Activated naive CD4-positive, alpha-beta T cell treated with anti-CD3 and anti-CD28 coated beads for 36 hours (primary cell): Measurements from ENCODE around the gene LRRC31. TPM values are rescaled to one million over a fixed set of nuclear protein-coding genes. Genes with fewer than 3 reads are reported as not detected.

Experiments used
- CTCF ChIA-PET: fragments of 350-600 bp; sonication (Branson Sonifier 250); formaldehyde crosslinking; loops from one replicate; lab custom pipeline; 2021; ENCODE audit warnings: antibody characterized with exemption; lab: Charles Lee
- DNase-seq: peaks from one replicate; pipeline ENCODE4 v3.0.0-alpha.2; 2020
- H3K27ac Mint-ChIP-seq: one replicate; pipeline ENCODE4 v1.8.0; 2021; ENCODE audit warnings: mild to moderate bottlenecking, mixed read lengths
- H3K27me3 Mint-ChIP-seq: one replicate; pipeline ENCODE4 v1.8.0; 2021; ENCODE audit warnings: low read depth, mixed read lengths
- H3K36me3 Mint-ChIP-seq: one replicate; pipeline ENCODE4 v1.8.0; 2021; ENCODE audit warnings: low read depth, mixed read lengths
- H3K4me1 Mint-ChIP-seq: one replicate; pipeline ENCODE4 v1.8.0; 2021; ENCODE audit warnings: low read depth, mixed read lengths
- H3K4me3 Mint-ChIP-seq: one replicate; pipeline ENCODE4 v1.8.0; 2021; ENCODE audit warnings: mild to moderate bottlenecking, moderate library complexity, mixed read lengths
- H3K9me3 Mint-ChIP-seq: one replicate; pipeline ENCODE4 v1.8.0; 2021; ENCODE audit warnings: mixed read lengths
- intact Hi-C: fragments of 100-400 bp; cut with micrococcal nuclease; formaldehyde crosslinking; loops from one replicate; pipeline ENCODE4 v1.15.1; 2023
- total RNA-seq, 2 experiments: library from RNA; stranded (reverse); gene quantifications; one replicate each; pipeline ENCODE4 v1.2.3, GENCODE V29; 2021

Gene LRRC31
- not detected for total RNA-seq

DNA sequence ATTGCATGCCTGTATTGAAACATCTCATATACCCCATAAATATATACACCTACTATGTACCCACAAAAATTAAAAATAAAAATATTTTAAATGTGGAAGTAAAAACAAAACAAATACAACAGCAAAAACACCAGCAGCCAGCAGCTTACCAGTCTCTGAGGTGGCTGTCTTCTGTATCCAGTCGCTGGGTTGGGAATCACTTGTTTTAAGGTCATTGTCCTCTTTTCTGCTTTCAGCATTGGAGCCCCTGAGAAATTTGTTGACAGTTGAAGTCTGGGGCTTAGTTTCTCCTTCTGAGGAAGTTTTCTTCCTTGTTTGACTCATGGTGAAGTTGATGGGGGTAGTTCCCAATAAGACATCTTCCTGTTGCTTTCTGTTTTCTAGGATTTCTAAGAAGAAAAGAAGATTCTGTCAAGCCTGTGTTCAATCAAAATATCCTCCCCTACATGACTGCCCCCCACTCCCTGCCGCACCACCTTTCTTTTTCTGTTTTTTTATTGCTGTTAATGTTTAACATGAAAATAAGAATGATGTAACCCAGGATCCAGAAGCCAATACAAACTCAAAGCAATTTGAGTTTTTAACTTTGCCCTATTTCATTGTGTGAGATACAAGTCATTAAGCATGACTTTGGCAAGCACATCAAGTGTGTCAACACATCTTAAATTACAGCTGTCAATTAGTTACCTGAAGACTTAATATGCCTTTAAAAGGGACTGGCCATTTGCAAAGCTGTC lies at the start of gene LRRC31:
LRRC31 (minus strand) TSS at position 452 of the 737 bp plus-strand sequence; CDS start at position 324, 128 bp downstream.
- H3K27ac Mint-ChIP-seq: no peak within 1 kb of the TSS
- DNase-seq: no peak
- intact Hi-C loops: loop anchor here (10.0 kb wide), 1 partner anchor 825 kb away; no protein-coding TSS in a partner anchor
- H3K4me3 Mint-ChIP-seq: no peak within 1 kb of the TSS
- no peaks in the 10 kb centered on the region for H3K9me3 Mint-ChIP-seq
- H3K4me1 Mint-ChIP-seq: peaks cover 43% of the 10 kb centered on the region
- H3K27me3 Mint-ChIP-seq: no peaks in the 10 kb centered on the region
- no peaks in the 10 kb centered on the region for H3K36me3 Mint-ChIP-seq
- CTCF ChIA-PET: interaction anchor here (0.7 to 1.2 kb wide), 4 partner anchors 30 to 942 kb away, joined by 3 read pairs; no protein-coding TSS in a partner anchor

DNA sequence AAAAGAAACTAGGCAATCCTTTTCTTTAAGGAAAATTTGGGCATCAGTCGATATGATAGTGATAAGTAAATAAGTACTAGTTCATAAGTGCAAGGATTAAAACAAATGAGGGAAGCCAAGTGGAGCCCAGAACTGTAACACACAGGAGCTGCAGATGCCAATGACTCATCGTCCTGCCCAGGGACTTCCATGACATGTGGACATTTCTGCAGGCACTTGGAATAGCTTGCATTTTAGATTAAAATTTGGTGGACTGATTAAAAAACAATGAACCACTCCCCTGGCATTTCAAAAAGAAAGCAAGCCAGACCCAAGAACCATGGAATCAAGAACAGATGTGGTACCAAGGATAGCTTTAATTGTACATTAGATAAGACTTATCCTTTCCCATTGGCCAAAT lies 44.6 kb upstream of the LRRC31 start:
- H3K36me3 Mint-ChIP-seq: no peaks in the 10 kb centered on the region
- H3K4me1 Mint-ChIP-seq: peaks cover 3% of the 10 kb centered on the region
- no peak overlapping the region for H3K27ac Mint-ChIP-seq
- DNase-seq: no peak
- no peaks in the 10 kb centered on the region for H3K27me3 Mint-ChIP-seq
- H3K9me3 Mint-ChIP-seq: no peaks in the 10 kb centered on the region
- H3K4me3 Mint-ChIP-seq: no peak overlapping the region
- intact Hi-C loops: no loop called here
- CTCF ChIA-PET: interaction anchor here (1.0 kb wide), 1 partner anchor 49 kb away, joined by 3 read pairs; no protein-coding TSS in a partner anchor

DNA sequence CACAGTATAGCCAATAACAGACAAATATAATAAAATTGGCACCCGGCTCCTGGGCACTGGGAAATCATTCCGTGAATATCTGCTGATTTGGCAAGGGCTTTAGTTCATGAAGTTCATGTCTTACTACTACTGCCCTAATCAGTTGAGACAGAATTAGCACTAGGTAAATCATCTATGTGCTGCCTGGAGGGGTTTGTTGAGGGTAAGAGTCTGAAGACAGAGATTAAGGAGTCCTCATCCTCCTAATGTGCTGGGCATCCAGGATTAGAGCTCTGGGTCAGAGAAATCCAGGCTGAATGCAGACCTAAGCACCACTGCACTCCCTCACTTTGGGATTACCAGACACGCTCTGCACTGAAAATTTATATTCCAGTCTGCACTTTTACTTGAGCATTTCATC lies 43.6 kb upstream of the LRRC31 start:
- Mint-ChIP-seq H3K27ac (no peak overlapping the region), H3K4me3 (no peak overlapping the region), H3K9me3 (no peaks in the 10 kb centered on the region), H3K36me3 (no peaks in the 10 kb centered on the region), H3K27me3 (no peaks in the 10 kb centered on the region), H3K4me1 (peaks cover 3% of the 10 kb centered on the region)
- CTCF ChIA-PET: no interaction called here
- no peak for DNase-seq
- intact Hi-C loops: no loop called here

DNA sequence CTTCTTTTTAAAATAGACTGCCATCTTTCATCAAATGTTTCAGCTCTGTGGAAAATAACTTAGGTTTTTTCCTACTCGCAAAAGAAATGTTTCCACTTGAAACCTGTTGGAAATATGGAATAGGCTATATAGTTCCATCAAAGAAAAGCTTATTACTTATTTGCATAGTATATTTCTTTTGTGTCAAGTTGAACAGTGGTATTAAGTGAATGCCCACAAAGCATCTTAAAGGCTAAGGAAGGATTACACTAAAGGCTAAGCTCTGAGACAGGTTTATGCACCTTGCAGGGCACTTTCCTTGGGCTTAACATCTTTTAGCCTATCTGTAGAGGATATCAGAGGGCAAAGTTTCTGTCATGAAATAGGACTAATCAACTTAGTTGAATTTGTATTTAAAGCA lies 41.5 kb upstream of the LRRC31 start, which contains the start of gene SAMD7:
SAMD7 (plus strand) TSS at position 301 of the 400 bp plus-strand sequence. CDS start 7,927 bp downstream, outside the sequence.
- no peaks in the 10 kb centered on the region for H3K36me3 Mint-ChIP-seq
- peaks cover 3% of the 10 kb centered on the region for H3K4me1 Mint-ChIP-seq
- no peak for DNase-seq
- H3K4me3 Mint-ChIP-seq: no peak within 1 kb of the TSS
- intact Hi-C loops: no loop called here
- H3K27me3 Mint-ChIP-seq: no peaks in the 10 kb centered on the region
- no peaks in the 10 kb centered on the region for H3K9me3 Mint-ChIP-seq
- CTCF ChIA-PET: interaction anchor here (0.6 to 1.3 kb wide), 5 partner anchors 13 to 840 kb away, joined by 3 read pairs; partner anchors contain the start of gene SEC62
- H3K27ac Mint-ChIP-seq: no peak within 1 kb of the TSS

DNA sequence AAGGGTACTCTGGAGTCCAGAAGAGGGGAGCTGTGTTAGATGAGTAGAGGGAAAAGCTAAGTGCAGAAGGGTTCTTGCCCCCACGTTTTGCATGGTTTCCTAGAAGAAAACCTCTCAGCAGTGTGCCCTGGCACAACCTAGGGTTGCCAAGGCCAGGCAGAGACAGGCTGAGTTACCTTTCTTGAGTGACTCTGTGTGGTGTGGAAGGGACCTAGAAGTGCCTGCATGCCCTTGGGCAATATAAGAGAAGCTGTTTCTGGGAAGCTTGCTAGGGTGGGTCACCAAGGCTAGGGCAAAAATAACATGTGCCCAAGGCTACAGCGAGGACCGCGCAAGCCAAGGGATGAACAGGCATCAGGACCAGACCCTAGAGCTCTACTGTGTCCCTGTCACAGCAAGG lies 38.2 kb upstream of the LRRC31 start:
- Mint-ChIP-seq H3K9me3 (no peaks in the 10 kb centered on the region), H3K4me1 (no peaks in the 10 kb centered on the region), H3K27me3 (no peaks in the 10 kb centered on the region), H3K27ac (no peak overlapping the region), H3K36me3 (no peaks in the 10 kb centered on the region), H3K4me3 (no peak overlapping the region)
- no peak for DNase-seq
- intact Hi-C loops: no loop called here
- CTCF ChIA-PET: no interaction called here

DNA sequence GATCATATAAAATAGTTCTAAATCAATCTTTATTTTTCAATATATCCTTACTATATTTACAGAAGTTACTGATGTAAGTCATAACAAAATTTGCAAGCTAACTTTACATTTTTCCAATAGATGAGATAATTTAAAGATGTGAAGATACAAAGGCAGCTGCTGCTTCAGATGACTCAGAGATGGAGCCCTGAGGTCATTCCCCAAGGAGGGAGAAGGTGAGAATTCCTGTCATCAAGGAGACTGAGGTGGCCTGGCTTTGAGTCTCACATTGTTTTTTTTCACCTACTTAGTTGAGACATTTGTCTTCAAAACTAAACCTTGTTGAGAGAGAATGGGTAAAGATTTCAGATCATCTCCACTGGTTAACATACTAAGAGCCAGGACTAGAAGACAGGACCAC lies 37.7 kb upstream of the LRRC31 start:
- no peak overlapping the region for H3K4me3 Mint-ChIP-seq
- intact Hi-C loops: no loop called here
- no peaks in the 10 kb centered on the region for H3K27me3 Mint-ChIP-seq
- H3K9me3 Mint-ChIP-seq: peaks cover 2% of the 10 kb centered on the region
- H3K27ac Mint-ChIP-seq: no peak overlapping the region
- H3K36me3 Mint-ChIP-seq: no peaks in the 10 kb centered on the region
- DNase-seq: no peak
- CTCF ChIA-PET: no interaction called here
- H3K4me1 Mint-ChIP-seq: no peaks in the 10 kb centered on the region

DNA sequence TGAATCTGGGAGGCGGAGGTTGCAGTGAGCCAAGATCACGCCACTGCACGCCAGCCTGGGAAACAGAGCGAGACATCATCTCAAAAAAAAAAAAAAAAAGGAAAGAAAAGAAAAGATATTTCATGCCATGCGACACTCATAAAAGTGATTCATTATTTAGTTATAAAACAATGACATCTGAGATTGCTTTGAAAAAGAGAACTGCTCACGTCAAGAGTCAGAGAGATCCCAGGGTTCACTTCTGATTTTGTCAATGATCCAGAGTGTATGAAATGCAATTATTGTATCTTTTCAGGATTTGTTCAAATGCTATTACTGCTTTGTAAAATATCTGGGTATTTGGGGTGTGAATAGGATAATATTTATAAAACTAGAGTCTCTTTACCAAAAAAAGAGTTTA lies 35.7 kb upstream of the LRRC31 start:
- peaks cover 1% of the 10 kb centered on the region for H3K36me3 Mint-ChIP-seq
- intact Hi-C loops: no loop called here
- H3K4me1 Mint-ChIP-seq: no peaks in the 10 kb centered on the region
- H3K27me3 Mint-ChIP-seq: no peaks in the 10 kb centered on the region
- CTCF ChIA-PET: no interaction called here
- no peak overlapping the region for H3K4me3 Mint-ChIP-seq
- H3K9me3 Mint-ChIP-seq: peaks cover 13% of the 10 kb centered on the region
- H3K27ac Mint-ChIP-seq: no peak overlapping the region
- DNase-seq: no peak

DNA sequence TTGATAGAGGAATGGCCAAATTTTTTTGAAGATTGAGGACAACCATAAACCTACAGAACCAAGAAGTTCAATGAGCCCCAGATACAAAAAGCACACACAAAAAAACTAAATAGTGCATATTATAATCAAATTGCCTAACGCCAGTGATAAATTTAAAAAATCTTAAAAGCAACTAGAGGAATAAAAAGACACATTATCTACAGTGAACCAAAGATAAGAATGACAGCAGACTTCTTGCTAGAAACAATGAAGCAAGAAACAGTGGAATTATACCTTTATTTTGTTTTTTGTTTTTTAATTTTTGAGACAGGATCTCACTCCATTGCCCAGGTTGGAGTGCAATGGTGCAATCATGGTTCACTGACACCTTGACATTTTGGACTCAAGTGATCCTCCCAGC lies 31.7 kb upstream of the LRRC31 start:
- no peaks in the 10 kb centered on the region for H3K4me1 Mint-ChIP-seq

DNA sequence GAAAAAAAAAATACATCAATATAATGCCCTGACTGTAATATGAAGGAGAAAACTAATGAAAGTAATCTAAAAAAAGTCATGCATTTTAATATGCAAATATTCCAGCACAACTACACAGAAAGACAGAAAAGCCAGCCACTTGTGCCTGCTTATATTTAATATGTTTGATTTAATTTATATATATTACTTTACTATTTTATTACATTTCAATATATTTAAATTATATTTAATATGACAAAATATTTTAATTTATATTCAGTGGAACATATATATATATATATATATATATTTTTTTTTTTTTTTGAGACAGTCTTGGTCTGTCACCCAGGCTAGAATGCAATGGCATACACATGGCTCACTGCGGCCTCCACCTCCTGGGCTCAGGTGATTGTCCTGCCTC lies 27.5 kb upstream of the LRRC31 start:
- intact Hi-C loops: no loop called here
- H3K27me3 Mint-ChIP-seq: no peaks in the 10 kb centered on the region
- no peaks in the 10 kb centered on the region for H3K4me1 Mint-ChIP-seq
- DNase-seq: no peak
- peaks cover 16% of the 10 kb centered on the region for H3K9me3 Mint-ChIP-seq
- CTCF ChIA-PET: no interaction called here
- no peak overlapping the region for H3K4me3 Mint-ChIP-seq
- H3K36me3 Mint-ChIP-seq: peaks cover 1% of the 10 kb centered on the region
- H3K27ac Mint-ChIP-seq: no peak overlapping the region

More for the DNA sequence above, 31.7 kb upstream of the LRRC31 start:
- Mint-ChIP-seq H3K27ac (no peak overlapping the region), H3K27me3 (no peaks in the 10 kb centered on the region), H3K36me3 (peaks cover 1% of the 10 kb centered on the region), H3K9me3 (peaks cover 18% of the 10 kb centered on the region), H3K4me3 (no peak overlapping the region)
- intact Hi-C loops: no loop called here
- DNase-seq: no peak
- CTCF ChIA-PET: interaction anchor here (1.1 to 1.3 kb wide), 2 partner anchors 9 to 35 kb away, joined by 3 read pairs; no protein-coding TSS in a partner anchor

DNA sequence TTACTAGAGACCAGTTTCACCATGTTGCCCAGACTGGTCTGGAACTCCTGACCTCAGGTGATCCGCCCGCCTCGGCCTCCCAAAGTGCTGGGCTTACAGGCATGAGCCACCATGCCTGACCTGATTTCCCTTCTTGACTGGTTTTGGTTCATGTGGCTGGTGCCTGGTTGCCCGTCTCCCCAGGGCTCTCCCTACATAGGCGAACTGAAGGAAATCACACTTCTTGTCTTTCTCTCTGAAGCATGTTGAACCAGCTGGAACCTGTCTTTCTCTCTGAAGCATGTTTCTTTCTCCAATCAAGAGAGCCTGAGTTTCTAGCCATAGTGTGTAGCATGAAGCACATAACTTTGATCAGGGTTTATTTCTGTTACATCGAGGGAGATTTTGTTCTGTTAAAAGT lies 25.3 kb upstream of the LRRC31 start:
- Mint-ChIP-seq H3K9me3 (peaks cover 2% of the 10 kb centered on the region), H3K4me1 (no peaks in the 10 kb centered on the region), H3K27ac (no peak overlapping the region), H3K27me3 (no peaks in the 10 kb centered on the region), H3K36me3 (no peaks in the 10 kb centered on the region), H3K4me3 (no peak overlapping the region)
- DNase-seq: no peak
- intact Hi-C loops: no loop called here
- CTCF ChIA-PET: interaction anchor here (1.4 kb wide), 1 partner anchor 131 kb away, joined by 3 read pairs; no protein-coding TSS in a partner anchor

DNA sequence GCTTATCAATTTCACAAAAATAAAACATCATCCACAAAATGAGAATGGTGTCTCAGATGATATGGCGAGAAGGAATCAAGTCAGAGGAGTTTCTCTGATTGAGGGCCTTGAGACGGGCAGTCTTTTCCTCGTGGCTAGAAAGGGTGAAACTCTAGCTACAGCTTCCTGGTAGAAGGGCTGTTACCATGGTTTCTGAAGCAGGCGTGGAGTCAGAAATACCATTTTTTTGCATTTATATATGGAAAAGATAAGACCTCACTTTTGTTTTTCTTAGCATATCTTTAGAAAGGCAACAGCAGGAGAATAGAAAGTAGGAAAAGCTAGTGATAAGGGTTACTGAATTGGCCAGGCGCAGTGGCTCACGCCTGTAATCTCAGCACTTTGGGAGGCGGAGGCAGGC lies 24.4 kb upstream of the LRRC31 start:
- CTCF ChIA-PET: interaction anchor here (1.4 kb wide), 1 partner anchor 131 kb away, joined by 3 read pairs; no protein-coding TSS in a partner anchor
- intact Hi-C loops: no loop called here
- Mint-ChIP-seq H3K27ac (no peak overlapping the region), H3K4me3 (no peak overlapping the region), H3K36me3 (no peaks in the 10 kb centered on the region), H3K9me3 (no peaks in the 10 kb centered on the region), H3K27me3 (no peaks in the 10 kb centered on the region), H3K4me1 (no peaks in the 10 kb centered on the region)
- DNase-seq: no peak

DNA sequence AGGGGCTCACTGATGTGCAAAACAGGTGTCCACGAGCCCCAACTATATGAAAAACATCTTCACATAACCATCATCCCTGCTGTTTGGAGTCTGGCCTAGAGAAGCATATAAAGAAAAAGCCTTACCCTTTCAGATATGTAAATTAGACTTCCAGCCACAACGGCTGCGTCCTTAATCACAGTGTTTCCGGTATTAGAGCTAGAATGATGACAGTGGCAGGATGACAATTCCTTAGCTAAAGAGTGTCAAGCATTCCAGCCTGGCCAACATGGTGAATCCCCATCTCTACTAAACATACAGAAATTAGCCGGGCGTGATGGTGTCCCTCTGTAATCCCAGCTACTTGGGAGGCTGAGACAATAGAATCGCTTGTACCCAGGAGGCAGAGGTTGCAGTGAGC lies 22.2 kb upstream of the LRRC31 start:
- Mint-ChIP-seq H3K27ac (no peak overlapping the region), H3K4me3 (no peak overlapping the region), H3K36me3 (no peaks in the 10 kb centered on the region), H3K27me3 (no peaks in the 10 kb centered on the region), H3K9me3 (no peaks in the 10 kb centered on the region), H3K4me1 (no peaks in the 10 kb centered on the region)
- no peak for DNase-seq
- CTCF ChIA-PET: interaction anchor here (1.2 kb wide), 1 partner anchor 10 kb away, joined by 3 read pairs; no protein-coding TSS in a partner anchor
- intact Hi-C loops: no loop called here

DNA sequence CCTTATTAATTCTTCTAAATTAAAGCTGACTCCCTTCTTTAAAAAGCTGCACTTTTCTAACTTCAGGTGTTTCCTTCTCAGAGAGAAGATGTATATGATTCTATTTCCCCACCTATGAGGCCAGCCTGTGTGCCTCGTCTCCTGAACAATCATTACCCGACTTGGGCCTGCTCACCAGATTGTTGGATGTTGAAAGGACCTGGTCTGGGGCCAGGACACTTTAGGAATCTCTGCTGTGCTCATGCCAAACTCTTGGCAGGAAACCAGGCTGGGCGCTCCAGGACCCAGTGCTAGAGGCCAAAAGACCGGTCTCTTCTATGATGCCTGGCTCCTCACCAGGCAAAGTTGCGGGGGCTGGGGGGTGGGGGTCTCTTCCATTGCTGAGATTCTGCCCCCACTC lies 16.9 kb upstream of the LRRC31 start:
- no peak for DNase-seq
- intact Hi-C loops: no loop called here
- H3K27me3 Mint-ChIP-seq: no peaks in the 10 kb centered on the region
- H3K4me3 Mint-ChIP-seq: no peak overlapping the region
- no peaks in the 10 kb centered on the region for H3K9me3 Mint-ChIP-seq
- CTCF ChIA-PET: no interaction called here
- no peaks in the 10 kb centered on the region for H3K4me1 Mint-ChIP-seq
- no peaks in the 10 kb centered on the region for H3K36me3 Mint-ChIP-seq
- H3K27ac Mint-ChIP-seq: no peak overlapping the region
